ENCODE data around the gene CCDC116. TPM values are rescaled to one million over a fixed set of nuclear protein-coding genes. Genes with fewer than 3 reads are reported as not detected.

The CCDC116 gene
- total RNA-seq, 6 experiments from 2014 or later, result not detected

GRCh38 chr22:21629255-21630149, 3.1 kb upstream of the CCDC116 start, which contains the start of gene YDJC:
Gene YDJC (minus strand): TSS chr22:21630022. CDS start chr22:21630014, 8 bp downstream.
- Histone ChIP-seq H3K4me3 (peak within 1 kb of the TSS; percentile 80 to 95 (median 82)), H3K27me3 (no peaks in the 10 kb centered on the region), H3K36me3 (no peaks in the 10 kb centered on the region), H3K9me3 (no peaks in the 10 kb centered on the region), H3K4me1 (peaks cover 0 to 6% (median 2%) of the 10 kb centered on the region in 4 donors), H3K27ac (peak within 1 kb of the TSS in 2 of 3 donors; percentile 5 to 20)
- WGBS (ENCODE audit: insufficient coverage, low coverage, low lambda C conversion rate, missing lambda C conversion rate), result 0% methylated on average over 2 of the region's 93 CpGs
- DNase-seq, result peak; percentile 95 to 96 (median 96)
- peak; percentile 67 for TF ChIP-seq POLR2A (IDR thresholded peaks at IDR 0.05)
- peak; percentile 41 to 65 (median 58) for TF ChIP-seq CTCF (IDR thresholded peaks at IDR 0.05)
- peak; percentile 93 to 98 (median 96) for ATAC-seq
- intact Hi-C loops (cut with DNase I), result loop anchor here (5.0 kb wide), 2 partner anchors 47 to 52 kb away; no protein-coding TSS in a partner anchor

GRCh38 chr22:21631025-21631424, 1.5 kb upstream of the CCDC116 start:
- ATAC-seq, result no peak
- no peak for DNase-seq
- whole genome bisulfite sequencing (ENCODE audit: insufficient coverage, low coverage, low lambda C conversion rate, missing lambda C conversion rate), result 90% methylated on average over 3 of the region's 4 CpGs
- H3K9me3 ChIP-seq, result no peaks in the 10 kb centered on the region
- H3K36me3 ChIP-seq, result no peaks in the 10 kb centered on the region
- no peak overlapping the region for H3K4me3 ChIP-seq
- no peaks in the 10 kb centered on the region for H3K27me3 ChIP-seq
- H3K27ac ChIP-seq, result no peak overlapping the region
- intact Hi-C loops (cut with DNase I), result loop anchor here in 1 of 2 donors (5.0 kb wide), 1 partner anchor 54 kb away; no protein-coding TSS in a partner anchor
- no peak for TF ChIP-seq POLR2A (IDR thresholded peaks at IDR 0.05)
- no peak for TF ChIP-seq CTCF (IDR thresholded peaks at IDR 0.05)
- peaks cover 0 to 6% (median 2%) of the 10 kb centered on the region in 4 donors for H3K4me1 ChIP-seq

GRCh38 chr22:21632931-21633330, 371 bp downstream of the CCDC116 start:
- Histone ChIP-seq H3K27ac (no peak overlapping the region), H3K4me3 (no peak overlapping the region), H3K4me1 (peaks cover 0 to 6% (median 2%) of the 10 kb centered on the region in 4 donors), H3K36me3 (no peaks in the 10 kb centered on the region), H3K27me3 (no peaks in the 10 kb centered on the region), H3K9me3 (no peaks in the 10 kb centered on the region)
- WGBS (ENCODE audit: insufficient coverage, low coverage, low lambda C conversion rate, missing lambda C conversion rate), result no CpG with 5 or more reads among the region's 18 CpGs
- TF ChIP-seq POLR2A (IDR thresholded peaks at IDR 0.05), result no peak
- no peak for TF ChIP-seq CTCF (IDR thresholded peaks at IDR 0.05)
- DNase-seq (no peak), ATAC-seq (no peak)
- intact Hi-C loops (cut with DNase I), result loop anchor here in 1 of 2 donors (5.0 kb wide), 1 partner anchor 56 kb away; no protein-coding TSS in a partner anchor

GRCh38 chr22:21633481-21633880, 921 bp downstream of the CCDC116 start:
- no peak for DNase-seq
- Histone ChIP-seq H3K36me3 (no peaks in the 10 kb centered on the region), H3K27ac (no peak overlapping the region), H3K27me3 (no peaks in the 10 kb centered on the region), H3K4me1 (peaks cover 0 to 6% (median 2%) of the 10 kb centered on the region in 4 donors), H3K4me3 (no peak overlapping the region), H3K9me3 (no peaks in the 10 kb centered on the region)
- TF ChIP-seq POLR2A (IDR thresholded peaks at IDR 0.05) (no peak), CTCF (IDR thresholded peaks at IDR 0.05) (no peak)
- intact Hi-C loops (cut with DNase I), result loop anchor here in 1 of 2 donors (5.0 kb wide), 1 partner anchor 56 kb away; no protein-coding TSS in a partner anchor
- no CpG with 5 or more reads among the region's 4 CpGs for WGBS (ENCODE audit: insufficient coverage, low coverage, low lambda C conversion rate, missing lambda C conversion rate)
- no peak for ATAC-seq
